ENCODE results near the gene GOLGA2. TPM values are rescaled to one million over a fixed set of nuclear protein-coding genes. Genes with fewer than 3 reads are reported as not detected.

The GOLGA2 gene
- total and polyA plus RNA-seq, 2 of the 4 experiments (the other 2 are of a cell fraction) = 118 to 146 TPM

DNA sequence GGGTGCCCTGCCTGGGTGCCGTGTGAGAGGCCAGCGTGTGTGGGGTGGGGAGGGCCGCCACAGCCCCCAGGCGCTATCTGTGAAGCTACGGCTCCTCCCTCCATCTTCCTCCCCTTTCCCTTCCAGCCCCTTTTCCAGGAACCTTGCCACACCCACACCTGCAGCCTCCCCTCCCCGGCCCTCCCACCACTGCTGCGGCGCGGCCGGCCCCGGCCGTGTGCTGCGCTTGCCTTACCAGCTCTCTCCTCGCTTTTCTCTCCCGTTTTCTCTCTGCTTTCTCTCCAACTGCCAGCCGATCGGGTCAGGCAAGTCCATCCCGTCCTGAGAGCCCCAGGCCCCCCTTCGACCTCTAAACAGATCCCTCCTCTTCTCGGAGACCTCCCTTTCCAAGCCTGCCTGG is 21.4 kb downstream of the GOLGA2 start:
- H3K79me1 ChIP-seq (ENCODE audit: low read depth in 1 of 2, low read length in 2 of 2) = no peaks in the 10 kb centered on the region
- intact Hi-C loops (cut with micrococcal nuclease) (no loop called here), in situ Hi-C loops (cut with MboI; ENCODE audit: low sequenced_read_pairs) (no loop called here), dilution Hi-C loops (cut with HindIII; ENCODE audit: low sequenced_read_pairs, unreplicated experiment) (no loop called here)
- WGBS, 2 experiments (ENCODE audit: extremely low coverage in 2 of 2, insufficient read length in 1 of 2) = 80% methylated on average over 1 of the region's 20 CpGs; no CpG with 5 or more reads in 1 of the 2 experiments
- no peaks in the 10 kb centered on the region for H3K9me3 ChIP-seq (ENCODE audit: control insufficient read depth, insufficient read depth, low read length)
- no peak overlapping the region for H2AK9ac ChIP-seq (replicated peaks; ENCODE audit: low read depth, low read length, poor library complexity)
- H3K4me1 ChIP-seq (ENCODE audit: control insufficient read depth, insufficient read depth, low read length) = no peaks in the 10 kb centered on the region
- no peak overlapping the region for H2BK120ac ChIP-seq (ENCODE audit: low read depth, low read length)
- no peak overlapping the region for H3K27ac ChIP-seq (ENCODE audit: insufficient read depth, low read length)
- H3K9ac ChIP-seq (ENCODE audit: low read depth, low read length) = no peak overlapping the region
- ChIA-PET CTCF (interaction anchor here (1.0 kb wide), 1 partner anchor 10 kb away, joined by 3 read pairs; no protein-coding TSS in a partner anchor), POLR2A (ENCODE audit: unreplicated experiment) (no interaction called here)
- no peak overlapping the region for H4K91ac ChIP-seq (ENCODE audit: insufficient read depth, low read depth, low read length)
- H3K4me3 ChIP-seq (ENCODE audit: insufficient read depth, low read depth, low read length) = no peak overlapping the region
- H3K23ac ChIP-seq (ENCODE audit: low read depth, low read length) = no peak overlapping the region
- no peak overlapping the region for H4K8ac ChIP-seq (ENCODE audit: low read depth in 2 of 2, low read length in 2 of 2)
- DNase-seq (no peak), ATAC-seq (ENCODE audit: low read depth) (no peak)
- BruUV-seq (replicated peaks) = no TSS peak
- H3K18ac ChIP-seq (ENCODE audit: low read depth, low read length) = no peak overlapping the region
- H3K9me1 ChIP-seq (ENCODE audit: insufficient read depth, low read length) = no peaks in the 10 kb centered on the region
- H2AK5ac ChIP-seq (ENCODE audit: low read depth, low read length) = no peak overlapping the region
- H3K14ac ChIP-seq (replicated peaks; ENCODE audit: low read depth, low read length) = no peak overlapping the region
- no peak overlapping the region for H3K56ac ChIP-seq (ENCODE audit: extremely low read depth, insufficient read depth, low read length)
- H2BK5ac ChIP-seq (ENCODE audit: low read depth, low read length, poor library complexity, severe bottlenecking) = no peak overlapping the region
- no peak overlapping the region for H2AFZ ChIP-seq (replicated peaks; ENCODE audit: low read length, poor library complexity)
- H2BK15ac ChIP-seq (ENCODE audit: low read depth, low read length) = no peak overlapping the region
- H3K4ac ChIP-seq (ENCODE audit: low read depth, low read length) = no peak overlapping the region
- no peak overlapping the region for H2BK20ac ChIP-seq (ENCODE audit: low read depth, low read length)
- H4K5ac ChIP-seq (ENCODE audit: low read depth, low read length) = no peak overlapping the region
- H4K20me1 ChIP-seq (ENCODE audit: insufficient read depth, low read length) = peaks cover 18% of the 10 kb centered on the region
- H3K36me3 ChIP-seq (ENCODE audit: control insufficient read depth, insufficient read depth, low read length) = peaks cover 37% of the 10 kb centered on the region
- H3K27me3 ChIP-seq (ENCODE audit: control insufficient read depth, insufficient read depth, low read length) = no peaks in the 10 kb centered on the region
- TF ChIP-seq POLR2A (IDR thresholded peaks at IDR 0.05; ENCODE audit: low read depth, low read length) (no peak), MXI1 (IDR thresholded peaks at IDR 0.05; ENCODE audit: borderline replicate concordance, low read depth, low read length) (no peak), RFX5 (IDR thresholded peaks at IDR 0.05; ENCODE audit: low read depth, low read length) (no peak), MAFK (IDR thresholded peaks at IDR 0.05; ENCODE audit: low read depth, low read length) (no peak), RCOR1 (IDR thresholded peaks at IDR 0.05; ENCODE audit: insufficient replicate concordance, low read length) (no peak), NFE2L2 (IDR thresholded peaks at IDR 0.05; ENCODE audit: low read depth, low read length) (no peak), SMC3 (IDR thresholded peaks at IDR 0.05; ENCODE audit: low read depth, low read length) (no peak), RAD21 (IDR thresholded peaks at IDR 0.05; ENCODE audit: low read length) (no peak), FOS (IDR thresholded peaks at IDR 0.05; ENCODE audit: low read depth, low read length) (no peak), CHD1 (IDR thresholded peaks at IDR 0.05; ENCODE audit: low read depth, low read length) (no peak), BHLHE40 (IDR thresholded peaks at IDR 0.05; ENCODE audit: low read depth, low read length) (no peak), CEBPB (IDR thresholded peaks at IDR 0.05; ENCODE audit: low read depth, low read length) (no peak), MAZ (IDR thresholded peaks at IDR 0.05; ENCODE audit: borderline replicate concordance, low read depth, low read length) (no peak), ELK1 (IDR thresholded peaks at IDR 0.05; ENCODE audit: borderline replicate concordance, low read depth, low read length) (no peak)
- TF ChIP-seq, protein P1, sequence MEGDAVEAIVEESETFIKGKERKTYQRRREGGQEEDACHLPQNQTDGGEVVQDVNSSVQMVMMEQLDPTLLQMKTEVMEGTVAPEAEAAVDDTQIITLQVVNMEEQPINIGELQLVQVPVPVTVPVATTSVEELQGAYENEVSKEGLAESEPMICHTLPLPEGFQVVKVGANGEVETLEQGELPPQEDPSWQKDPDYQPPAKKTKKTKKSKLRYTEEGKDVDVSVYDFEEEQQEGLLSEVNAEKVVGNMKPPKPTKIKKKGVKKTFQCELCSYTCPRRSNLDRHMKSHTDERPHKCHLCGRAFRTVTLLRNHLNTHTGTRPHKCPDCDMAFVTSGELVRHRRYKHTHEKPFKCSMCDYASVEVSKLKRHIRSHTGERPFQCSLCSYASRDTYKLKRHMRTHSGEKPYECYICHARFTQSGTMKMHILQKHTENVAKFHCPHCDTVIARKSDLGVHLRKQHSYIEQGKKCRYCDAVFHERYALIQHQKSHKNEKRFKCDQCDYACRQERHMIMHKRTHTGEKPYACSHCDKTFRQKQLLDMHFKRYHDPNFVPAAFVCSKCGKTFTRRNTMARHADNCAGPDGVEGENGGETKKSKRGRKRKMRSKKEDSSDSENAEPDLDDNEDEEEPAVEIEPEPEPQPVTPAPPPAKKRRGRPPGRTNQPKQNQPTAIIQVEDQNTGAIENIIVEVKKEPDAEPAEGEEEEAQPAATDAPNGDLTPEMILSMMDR (conservative IDR thresholded peaks at IDR 0.05; ENCODE audit: low read depth, low read length) = no peak
- TF ChIP-seq, protein P2, sequence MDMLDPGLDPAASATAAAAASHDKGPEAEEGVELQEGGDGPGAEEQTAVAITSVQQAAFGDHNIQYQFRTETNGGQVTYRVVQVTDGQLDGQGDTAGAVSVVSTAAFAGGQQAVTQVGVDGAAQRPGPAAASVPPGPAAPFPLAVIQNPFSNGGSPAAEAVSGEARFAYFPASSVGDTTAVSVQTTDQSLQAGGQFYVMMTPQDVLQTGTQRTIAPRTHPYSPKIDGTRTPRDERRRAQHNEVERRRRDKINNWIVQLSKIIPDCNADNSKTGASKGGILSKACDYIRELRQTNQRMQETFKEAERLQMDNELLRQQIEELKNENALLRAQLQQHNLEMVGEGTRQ (IDR thresholded peaks at IDR 0.05; ENCODE audit: low read depth, low read length) = no peak
- no peak overlapping the region for H3K4me2 ChIP-seq (ENCODE audit: low read depth, low read length)
